Breast epithelium (tissue), 3 donors: ENCODE data around the gene SOX15.

Source experiments
- POLR2AphosphoS5 ChIP-seq, 3 donors: sonication (generic); formaldehyde crosslinking; IDR thresholded peaks; one replicate each; pipeline ENCODE4 v1.6.1; 2017; ENCODE audit warnings: antibody characterized with exemption in 3 of 3
- TF ChIP-seq, protein P1 (sequence below), 3 donors: fragments of 450-650 bp; IDR thresholded peaks; one replicate each; pipeline ENCODE4 v1.5.1; 2016 to 2017; ENCODE audit warnings: antibody characterized with exemption in 3 of 3, mild to moderate bottlenecking in 3 of 3, moderate library complexity in 3 of 3

DNA sequence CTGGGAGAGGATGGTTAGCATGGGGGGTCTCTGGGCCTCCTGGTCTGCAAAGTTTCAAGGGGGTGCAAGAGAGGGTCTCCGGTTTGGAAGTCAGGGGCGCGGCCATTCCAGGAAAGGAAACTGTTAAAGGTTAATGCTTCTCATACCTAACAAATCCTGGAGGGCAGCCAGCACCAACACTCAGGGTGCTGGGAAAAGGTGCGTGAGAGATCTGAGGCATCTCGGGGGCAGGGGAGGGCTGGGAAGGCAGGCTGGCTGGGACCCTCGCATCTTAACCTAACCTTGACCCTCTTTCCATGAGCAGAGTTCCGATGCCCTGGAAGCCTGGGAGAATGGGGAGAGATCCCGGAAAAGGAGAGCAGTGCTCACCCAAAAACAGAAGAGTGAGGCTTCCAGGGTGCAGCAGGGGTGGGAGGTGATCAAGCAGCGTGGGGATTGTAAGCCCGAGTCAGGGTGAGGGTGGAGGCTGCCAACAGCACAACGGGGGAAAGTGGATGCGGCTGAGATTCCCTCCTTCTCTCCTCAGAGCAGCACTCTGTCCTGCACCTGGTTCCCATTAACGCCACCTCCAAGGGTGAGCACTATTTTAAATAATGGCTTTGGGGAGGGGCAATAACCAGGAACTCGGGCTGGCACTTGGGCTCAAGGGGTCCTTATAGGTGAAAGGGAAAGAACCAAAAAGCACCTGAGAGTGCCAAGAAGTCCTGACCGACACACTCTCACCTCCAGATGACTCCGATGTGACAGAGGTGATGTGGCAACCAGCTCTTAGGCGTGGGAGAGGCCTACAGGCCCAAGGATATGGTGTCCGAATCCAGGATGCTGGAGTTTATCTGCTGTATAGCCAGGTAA lies 30.3 kb downstream of the SOX15 start:
- TF ChIP-seq, protein P1, sequence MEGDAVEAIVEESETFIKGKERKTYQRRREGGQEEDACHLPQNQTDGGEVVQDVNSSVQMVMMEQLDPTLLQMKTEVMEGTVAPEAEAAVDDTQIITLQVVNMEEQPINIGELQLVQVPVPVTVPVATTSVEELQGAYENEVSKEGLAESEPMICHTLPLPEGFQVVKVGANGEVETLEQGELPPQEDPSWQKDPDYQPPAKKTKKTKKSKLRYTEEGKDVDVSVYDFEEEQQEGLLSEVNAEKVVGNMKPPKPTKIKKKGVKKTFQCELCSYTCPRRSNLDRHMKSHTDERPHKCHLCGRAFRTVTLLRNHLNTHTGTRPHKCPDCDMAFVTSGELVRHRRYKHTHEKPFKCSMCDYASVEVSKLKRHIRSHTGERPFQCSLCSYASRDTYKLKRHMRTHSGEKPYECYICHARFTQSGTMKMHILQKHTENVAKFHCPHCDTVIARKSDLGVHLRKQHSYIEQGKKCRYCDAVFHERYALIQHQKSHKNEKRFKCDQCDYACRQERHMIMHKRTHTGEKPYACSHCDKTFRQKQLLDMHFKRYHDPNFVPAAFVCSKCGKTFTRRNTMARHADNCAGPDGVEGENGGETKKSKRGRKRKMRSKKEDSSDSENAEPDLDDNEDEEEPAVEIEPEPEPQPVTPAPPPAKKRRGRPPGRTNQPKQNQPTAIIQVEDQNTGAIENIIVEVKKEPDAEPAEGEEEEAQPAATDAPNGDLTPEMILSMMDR (IDR thresholded peaks at IDR 0.05): no peak
- TF ChIP-seq POLR2AphosphoS5 (IDR thresholded peaks at IDR 0.05): no peak
